Peyer's patch (tissue), 4 donors: ENCODE results near the gene GMEB1.

Source experiments
- CTCF ChIP-seq, 6 experiments: fragments of 450-650 bp in 4 of 6; fragments of 200-600 bp in 2 of 6; sonication (generic) in 1 of 6; IDR thresholded peaks; one replicate each; pipeline ENCODE4 v1.5.1; 2017 to 2019; ENCODE audit warnings: antibody characterized with exemption in 6 of 6, mild to moderate bottlenecking in 3 of 6, moderate library complexity in 1 of 6
- POLR2A ChIP-seq, 2 donors: fragments of 450-650 bp; IDR thresholded peaks; one replicate each; pipeline ENCODE4 v1.5.1; 2017; ENCODE audit warnings: antibody characterized with exemption in 2 of 2, mild to moderate bottlenecking in 2 of 2, moderate library complexity in 2 of 2

GRCh38 chr1:28680151-28680550 is 11.6 kb downstream of the GMEB1 start:
- TF ChIP-seq POLR2A (IDR thresholded peaks at IDR 0.05) (no peak), CTCF (IDR thresholded peaks at IDR 0.05) (no peak)
